Measurements from ENCODE around the gene FBXO27.

DNA sequence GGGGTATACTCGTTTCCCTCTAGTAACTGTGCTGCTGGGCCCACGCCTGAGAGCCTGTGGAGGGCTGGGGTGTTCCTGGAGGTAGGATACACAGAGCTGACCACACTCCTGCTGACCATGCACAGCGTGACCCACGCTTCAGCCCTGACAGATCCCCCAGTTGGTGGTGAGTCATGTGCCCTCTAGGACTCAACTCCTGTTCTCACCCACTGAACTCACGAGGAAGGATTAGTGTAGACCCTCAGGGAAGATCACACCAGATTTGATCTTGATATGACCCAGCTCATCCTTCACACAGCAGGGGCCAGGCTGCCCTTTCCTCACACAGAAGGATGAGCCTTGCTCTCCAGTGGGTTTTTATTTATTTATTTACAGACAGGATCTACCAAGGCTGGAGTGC is 38.5 kb upstream of the FBXO27 start:
- TF ChIP-seq POLR2AphosphoS5 (IDR thresholded peaks at IDR 0.05; ENCODE audit: low read depth): no peak
- TF ChIP-seq CREB1 (CRISPR knock-in tag; IDR thresholded peaks at IDR 0.05; ENCODE audit: low read depth): no peak
- TF ChIP-seq, protein P1, sequence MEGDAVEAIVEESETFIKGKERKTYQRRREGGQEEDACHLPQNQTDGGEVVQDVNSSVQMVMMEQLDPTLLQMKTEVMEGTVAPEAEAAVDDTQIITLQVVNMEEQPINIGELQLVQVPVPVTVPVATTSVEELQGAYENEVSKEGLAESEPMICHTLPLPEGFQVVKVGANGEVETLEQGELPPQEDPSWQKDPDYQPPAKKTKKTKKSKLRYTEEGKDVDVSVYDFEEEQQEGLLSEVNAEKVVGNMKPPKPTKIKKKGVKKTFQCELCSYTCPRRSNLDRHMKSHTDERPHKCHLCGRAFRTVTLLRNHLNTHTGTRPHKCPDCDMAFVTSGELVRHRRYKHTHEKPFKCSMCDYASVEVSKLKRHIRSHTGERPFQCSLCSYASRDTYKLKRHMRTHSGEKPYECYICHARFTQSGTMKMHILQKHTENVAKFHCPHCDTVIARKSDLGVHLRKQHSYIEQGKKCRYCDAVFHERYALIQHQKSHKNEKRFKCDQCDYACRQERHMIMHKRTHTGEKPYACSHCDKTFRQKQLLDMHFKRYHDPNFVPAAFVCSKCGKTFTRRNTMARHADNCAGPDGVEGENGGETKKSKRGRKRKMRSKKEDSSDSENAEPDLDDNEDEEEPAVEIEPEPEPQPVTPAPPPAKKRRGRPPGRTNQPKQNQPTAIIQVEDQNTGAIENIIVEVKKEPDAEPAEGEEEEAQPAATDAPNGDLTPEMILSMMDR (conservative IDR thresholded peaks at IDR 0.05; ENCODE audit: low read depth in 2 of 2): no peak
- no peak for TF ChIP-seq ZNF331 (CRISPR knock-in tag; IDR thresholded peaks at IDR 0.05; ENCODE audit: low read depth)
- TF ChIP-seq REST (IDR thresholded peaks at IDR 0.05; ENCODE audit: unreplicated experiment): no peak
- TF ChIP-seq EZH2 (IDR thresholded peaks at IDR 0.05; ENCODE audit: low read depth, unreplicated experiment): no peak

Measured in GM23338 (cell line).